Glomerular visceral epithelial cell (primary cell): ENCODE measurements around the gene FLNB.

Experiments
- DNase-seq: peaks from one replicate; pipeline ENCODE4 v3.0.0-alpha.2; 2016; ENCODE audit errors: extremely low spot score

FLNB gene

GRCh38 chr3:58135712-58136543, 127.7 kb downstream of the FLNB start:
- no peak for DNase-seq

GRCh38 chr3:58137306-58137705, 129.1 kb downstream of the FLNB start:
- DNase-seq, result no peak

- DNase-seq, result no peak
These were observed 133.6 kb downstream of the FLNB start for GRCh38 chr3:58141766-58142345.

DNA sequence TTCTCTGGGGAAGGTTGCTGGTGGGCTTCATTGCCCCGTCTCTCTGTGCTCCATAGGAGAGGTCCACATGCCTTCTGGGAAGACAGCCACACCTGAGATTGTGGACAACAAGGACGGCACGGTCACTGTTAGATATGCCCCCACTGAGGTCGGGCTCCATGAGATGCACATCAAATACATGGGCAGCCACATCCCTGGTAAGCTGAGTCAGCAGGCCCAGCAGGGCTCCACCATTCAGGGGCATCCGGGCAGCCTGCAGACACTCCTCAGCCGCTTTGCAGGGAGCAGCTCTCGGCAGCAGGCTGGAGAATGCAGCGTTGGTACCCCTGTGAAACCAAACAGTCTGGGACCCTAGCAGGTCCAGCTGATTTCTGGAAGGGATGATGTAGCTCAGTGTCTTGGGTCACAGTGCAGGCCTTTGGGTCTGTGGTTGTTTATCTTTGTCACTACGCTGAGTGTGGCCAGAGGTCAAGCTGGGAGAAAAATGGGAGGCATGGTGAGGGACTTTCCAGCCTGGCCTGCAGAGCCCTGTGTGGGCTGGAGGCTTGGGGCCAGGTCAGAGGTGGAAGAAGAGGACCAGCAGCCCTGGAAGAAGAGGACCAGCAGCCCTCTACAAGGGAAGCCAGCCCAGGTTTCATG, 135.3 kb downstream of the FLNB start:
- DNase-seq, result peak; percentile 8

GRCh38 chr3:58144478-58145325, 136.5 kb downstream of the FLNB start:
- DNase-seq, result no peak

- DNase-seq, result no peak
These were observed 139.8 kb downstream of the FLNB start for GRCh38 chr3:58148049-58148448.

- DNase-seq, result no peak
These were observed 142.0 kb downstream of the FLNB start for GRCh38 chr3:58150130-58150809.

DNA sequence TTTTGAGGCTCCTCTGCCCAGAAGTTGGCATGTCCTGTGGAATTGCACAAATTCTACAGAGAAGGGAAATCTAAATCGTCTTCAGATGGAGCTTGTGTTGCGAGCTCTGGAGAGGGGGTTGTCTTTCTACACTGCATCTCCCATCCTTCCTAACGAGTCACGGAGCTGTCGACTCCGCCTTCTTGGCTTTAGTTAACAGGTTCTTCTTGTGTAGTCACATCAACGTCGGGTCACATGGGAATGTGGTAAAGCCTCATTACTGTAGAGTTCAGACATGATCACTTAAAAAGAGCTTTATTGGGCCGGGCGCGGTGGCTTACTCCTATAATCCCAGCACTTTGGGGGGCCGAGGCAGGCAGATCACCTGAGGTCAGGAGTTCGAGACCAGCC, 142.6 kb downstream of the FLNB start:
- no peak for DNase-seq

GRCh38 chr3:58151637-58152036, 143.4 kb downstream of the FLNB start:
- no peak for DNase-seq

DNA sequence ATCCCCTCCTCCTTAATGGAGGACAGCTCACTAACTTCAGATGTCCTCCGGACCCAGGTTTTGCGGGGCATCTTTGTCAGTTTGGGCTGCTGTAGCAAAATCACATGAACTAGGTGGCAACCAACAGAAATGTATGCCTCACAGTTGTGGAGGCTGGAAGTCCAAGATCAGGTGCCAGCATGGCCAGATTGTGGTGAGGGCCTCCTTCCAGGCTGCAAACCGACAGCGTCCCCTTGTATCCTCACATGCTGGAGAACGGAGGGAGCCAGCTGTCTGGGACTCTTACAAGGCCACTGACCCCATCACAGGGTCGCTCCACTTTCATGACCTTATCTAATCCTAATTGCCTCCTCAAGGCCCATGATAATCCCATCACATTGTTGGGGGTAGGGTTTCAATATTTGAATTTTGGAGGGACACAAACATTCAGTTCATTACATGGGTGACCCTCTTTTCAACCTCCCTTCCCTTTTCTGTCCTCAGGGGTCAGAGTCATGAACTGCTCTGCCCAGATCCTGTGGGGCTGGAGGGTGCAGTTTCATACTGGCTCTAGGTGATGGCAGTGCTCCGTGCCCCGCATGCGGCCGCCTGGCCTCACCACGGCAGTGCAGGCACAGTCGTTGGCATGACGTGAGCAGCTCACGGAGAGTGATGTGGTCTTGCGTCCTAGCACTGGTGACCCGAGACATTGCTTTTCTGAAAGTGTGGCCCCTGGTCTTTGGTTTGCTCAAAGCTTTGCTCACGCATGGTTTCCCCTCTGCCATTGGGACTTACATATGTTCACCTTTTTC, 144.2 kb downstream of the FLNB start:
- no peak for DNase-seq

DNA sequence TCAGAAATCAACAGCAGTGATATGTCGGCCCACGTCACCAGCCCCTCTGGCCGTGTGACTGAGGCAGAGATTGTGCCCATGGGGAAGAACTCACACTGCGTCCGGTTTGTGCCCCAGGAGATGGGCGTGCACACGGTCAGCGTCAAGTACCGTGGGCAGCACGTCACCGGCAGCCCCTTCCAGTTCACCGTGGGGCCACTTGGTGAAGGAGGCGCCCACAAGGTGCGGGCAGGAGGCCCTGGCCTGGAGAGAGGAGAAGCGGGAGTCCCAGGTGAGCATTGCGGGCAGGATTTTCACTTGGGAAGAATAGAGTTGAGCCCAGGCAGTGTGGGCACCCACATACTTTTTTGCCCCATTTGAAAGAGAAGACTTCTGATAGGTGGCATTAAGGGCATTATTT, 145.1 kb downstream of the FLNB start:
- no peak for DNase-seq

- no peak for DNase-seq
These were observed 146.6 kb downstream of the FLNB start for GRCh38 chr3:58154626-58155449.

- DNase-seq, result no peak
These were observed 147.6 kb downstream of the FLNB start for GRCh38 chr3:58155838-58156237.

DNA sequence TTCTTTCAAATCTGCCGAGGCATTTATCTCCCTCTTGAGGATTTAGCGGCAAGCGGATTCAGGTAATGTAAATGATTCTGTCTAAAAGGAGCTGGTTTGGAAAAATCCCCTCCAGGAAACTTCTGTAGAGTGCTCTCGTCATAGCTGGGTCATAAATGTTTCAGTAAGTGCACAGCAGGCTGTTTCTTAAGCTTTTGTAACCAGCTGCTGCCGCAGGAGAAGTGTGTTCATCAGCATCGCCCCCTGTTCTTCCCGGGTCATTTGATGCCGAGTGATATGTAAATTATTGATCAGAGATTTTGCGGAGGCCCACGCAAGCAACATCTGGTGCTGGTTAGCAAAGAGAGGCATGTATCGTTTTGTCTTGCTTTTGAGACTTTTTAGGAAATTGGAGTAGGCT, 149.5 kb downstream of the FLNB start:
- no peak for DNase-seq

DNA sequence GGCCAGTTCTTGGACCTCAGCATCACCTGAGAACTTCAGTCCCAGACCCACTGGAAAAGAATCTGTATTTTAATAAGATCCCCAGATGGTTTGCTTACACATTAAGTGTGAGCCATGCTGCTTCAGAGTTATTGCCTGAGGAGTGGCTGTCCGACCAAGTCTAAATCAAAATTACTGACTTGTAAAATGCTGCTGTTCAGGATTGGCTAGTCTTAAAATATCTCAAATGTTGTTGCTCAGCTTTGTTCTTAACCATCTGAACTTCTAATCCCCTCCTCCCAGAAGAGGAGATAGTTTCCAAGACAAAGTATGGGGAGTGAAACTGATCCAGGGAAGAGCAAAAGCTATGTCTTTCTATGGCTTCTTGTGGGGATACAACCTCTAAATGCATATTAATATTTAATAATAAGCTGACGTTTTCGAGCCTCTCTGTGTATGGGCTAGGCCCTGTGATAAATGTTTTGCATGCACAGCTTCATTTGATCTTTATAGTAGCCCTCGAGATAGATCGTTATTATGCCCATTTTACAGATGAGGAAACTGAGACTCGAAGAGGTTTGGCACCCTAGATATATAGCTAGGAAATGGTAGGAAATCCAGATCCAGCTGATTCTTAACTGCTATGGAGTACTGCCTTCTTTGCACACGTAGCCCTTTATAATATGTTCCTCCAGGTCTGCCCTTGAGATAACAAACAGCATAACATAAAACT, 150.4 kb downstream of the FLNB start:
- DNase-seq, result no peak

DNA sequence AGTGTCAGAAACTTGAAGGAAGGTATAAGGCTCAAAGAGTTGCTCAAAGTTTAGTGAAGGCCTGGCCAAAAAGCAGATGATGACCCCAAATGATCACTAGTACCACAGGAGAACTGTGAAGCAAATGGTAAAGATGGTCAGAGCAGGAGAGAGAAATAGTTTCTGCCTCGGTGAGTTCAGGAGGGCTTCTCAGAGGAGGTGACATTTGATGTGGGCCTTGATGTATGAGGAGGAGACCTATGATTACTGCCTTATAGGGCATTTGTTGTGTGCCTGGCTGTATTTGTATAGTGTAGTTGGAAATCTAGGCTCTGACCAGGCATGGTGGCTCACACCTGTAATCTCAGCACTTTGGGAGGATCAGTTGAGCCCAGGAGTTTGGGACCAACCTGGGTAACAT, 152.2 kb downstream of the FLNB start:
- DNase-seq, result no peak

GRCh38 chr3:58161435-58162398, 153.5 kb downstream of the FLNB start:
- peak; percentile 97 for DNase-seq

- no peak for DNase-seq
These were observed 155.0 kb downstream of the FLNB start for GRCh38 chr3:58163234-58163633.
